GM19455 (cell line): ENCODE data around the gene CCNI2.

Experiments used
- ATAC-seq: cut with Tn5 transposase; IDR thresholded peaks from one replicate; pipeline ENCODE4 v1.9.1; 2021; ENCODE audit not compliant: unreplicated experiment

CCNI2 gene

DNA sequence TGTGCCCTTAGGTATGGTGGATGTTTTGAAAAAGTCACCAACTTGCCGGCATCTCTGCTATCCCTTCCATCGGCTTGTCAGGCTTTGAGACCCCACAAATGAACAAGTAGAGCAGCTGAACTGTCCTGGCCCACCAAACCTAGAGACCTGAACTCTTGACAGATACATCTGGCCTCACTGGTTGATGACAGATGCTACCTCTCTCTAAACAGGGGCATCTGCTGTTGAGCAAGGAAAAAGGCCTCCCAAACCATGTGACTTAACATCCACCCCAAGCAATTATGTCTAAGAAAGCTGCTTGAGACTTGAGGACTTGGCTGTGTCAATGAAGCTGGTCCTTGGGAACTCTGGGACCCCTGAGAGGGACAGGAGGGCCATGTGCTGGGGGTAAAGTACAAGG, 2.3 kb downstream of the CCNI2 start:
- no peak for ATAC-seq

GRCh38 chr5:132750471-132751230, 3.4 kb downstream of the CCNI2 start:
- no peak for ATAC-seq

- no peak for ATAC-seq
Observed at GRCh38 chr5:132751444-132751843, 4.2 kb downstream of the CCNI2 start.

- ATAC-seq, result no peak
Observed at GRCh38 chr5:132751971-132752580, 4.8 kb downstream of the CCNI2 start.

- no peak for ATAC-seq
Observed at GRCh38 chr5:132752581-132753125, 5.4 kb downstream of the CCNI2 start.

DNA sequence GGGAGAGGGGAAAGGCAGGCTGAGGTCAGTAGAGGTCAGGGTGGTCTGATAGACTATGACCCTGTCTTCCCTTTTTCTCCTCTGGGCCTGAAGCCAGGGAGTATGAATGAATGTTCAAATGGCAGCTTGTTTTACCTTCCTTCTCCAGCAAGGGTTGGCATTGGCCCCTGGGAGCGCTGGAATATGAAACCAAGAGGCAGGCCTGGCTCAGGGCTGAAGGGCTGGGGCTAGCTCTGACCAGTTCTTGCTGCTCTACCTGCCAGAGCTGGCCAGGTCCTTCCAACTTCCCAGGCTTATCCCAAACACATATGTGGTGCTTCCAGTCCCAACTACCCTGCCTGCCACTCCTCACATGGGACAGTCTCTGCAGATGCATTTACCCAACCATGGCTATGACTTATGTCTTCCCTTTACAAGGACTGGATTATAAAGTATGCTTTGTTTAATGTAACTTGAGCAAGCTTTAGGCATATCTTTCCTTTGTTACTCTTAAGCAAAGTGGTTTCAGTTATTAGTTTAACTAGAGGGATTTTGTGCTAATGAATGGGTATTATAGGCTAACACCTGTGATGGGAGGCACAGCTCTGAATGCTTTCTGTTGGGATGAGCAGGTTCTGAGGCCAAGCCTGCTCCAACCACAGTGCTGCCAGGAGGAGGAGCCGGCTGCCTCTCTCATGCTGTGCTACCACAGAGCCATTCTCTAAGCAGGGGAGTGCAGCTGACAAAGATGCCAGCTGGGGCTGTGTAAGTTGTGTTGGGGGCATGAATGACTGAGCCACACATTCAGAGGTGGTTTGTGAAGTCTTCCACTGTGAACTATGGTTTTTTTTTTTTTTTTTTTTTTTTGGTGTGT, 6.1 kb downstream of the CCNI2 start:
- ATAC-seq, result no peak

GRCh38 chr5:132754111-132754510, 6.9 kb downstream of the CCNI2 start:
- no peak for ATAC-seq

GRCh38 chr5:132754947-132755346, 7.7 kb downstream of the CCNI2 start:
- ATAC-seq, result no peak

DNA sequence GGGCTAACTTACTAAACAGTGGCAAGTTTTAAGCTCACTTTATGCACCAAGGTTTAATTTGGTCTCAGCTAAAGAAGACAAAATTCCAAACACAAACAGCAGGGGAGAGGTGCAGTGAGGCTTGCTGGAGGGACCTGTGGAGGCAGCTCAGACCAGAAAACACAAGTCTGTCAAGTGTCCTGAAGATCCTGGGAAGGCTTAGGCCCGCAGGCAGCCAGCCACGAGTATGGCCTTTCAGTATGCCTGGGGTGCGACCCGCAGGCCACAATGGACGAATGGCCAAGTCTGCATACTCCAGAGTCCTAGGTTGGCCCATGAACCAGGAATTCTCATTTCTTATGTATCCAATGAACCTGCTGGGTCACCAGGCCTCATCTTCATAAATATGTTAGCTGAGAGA, 9.3 kb downstream of the CCNI2 start:
- ATAC-seq, result no peak

DNA sequence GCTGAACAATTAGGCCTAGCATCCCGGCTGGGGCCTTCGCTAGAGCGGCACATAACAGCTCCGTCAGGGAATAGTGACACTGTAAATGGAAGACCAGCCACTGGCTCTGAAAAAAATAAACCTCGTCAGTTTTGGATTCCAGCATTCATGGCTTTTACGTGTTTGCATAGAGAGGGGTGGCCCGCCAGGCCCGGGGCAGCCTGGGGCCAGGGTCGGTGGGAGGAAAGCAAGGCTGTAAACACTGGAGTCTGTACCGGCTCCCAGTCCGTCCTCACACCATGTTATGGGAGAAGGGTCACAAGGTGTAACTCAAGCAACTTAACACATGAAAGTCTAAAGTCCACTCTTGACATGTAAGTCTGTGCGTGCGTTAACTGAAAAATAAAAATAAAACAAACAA, 11.2 kb downstream of the CCNI2 start:
- ATAC-seq, result no peak

- ATAC-seq, result no peak
Observed at GRCh38 chr5:132759114-132760048, 12.2 kb downstream of the CCNI2 start.

DNA sequence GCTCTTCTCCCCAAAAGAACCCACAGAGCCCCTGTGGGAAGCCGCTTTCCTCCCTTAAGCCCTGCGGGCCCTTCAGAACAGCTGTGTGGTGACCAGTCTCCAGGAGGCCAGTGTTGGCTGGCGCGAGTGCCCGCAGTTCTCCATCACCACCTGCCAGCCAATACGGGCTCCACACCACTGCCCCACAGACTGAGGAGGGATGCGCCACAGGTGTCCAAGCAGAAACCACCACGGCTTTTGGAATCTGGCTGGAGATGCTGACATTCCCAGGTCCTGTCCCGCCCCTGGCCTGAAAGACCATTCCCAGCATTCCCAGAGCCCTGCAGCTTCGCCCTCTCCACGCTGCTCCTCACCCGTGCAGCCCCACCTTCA, 12.8 kb downstream of the CCNI2 start:
- ATAC-seq, result no peak

GRCh38 chr5:132760601-132761317, 13.5 kb downstream of the CCNI2 start:
- ATAC-seq, result no peak

GRCh38 chr5:132761321-132762240, 14.4 kb downstream of the CCNI2 start:
- ATAC-seq, result no peak

- no peak for ATAC-seq
Observed at GRCh38 chr5:132762246-132763000, 15.2 kb downstream of the CCNI2 start.

GRCh38 chr5:132763181-132764036, 16.2 kb downstream of the CCNI2 start:
- ATAC-seq, result no peak

- no peak for ATAC-seq
Observed at GRCh38 chr5:132764051-132764450, 16.8 kb downstream of the CCNI2 start.
